H1 (cell line): ENCODE measurements around the gene ACAP1. TPM values are rescaled to one million over a fixed set of nuclear protein-coding genes. Genes with fewer than 3 reads are reported as not detected.

Source experiments
- CTCF ChIA-PET: fragments of 300-600 bp; sonication (Branson Sonifier 250); formaldehyde crosslinking; loops from one replicate; lab custom pipeline; 2021; ENCODE audit not compliant: partially characterized antibody; lab: Charles Lee
- POLR2A ChIA-PET: fragments of 300-600 bp; sonication (Branson Sonifier 250); formaldehyde crosslinking; loops from one replicate; lab custom pipeline; 2021; ENCODE audit warnings: inconsistent platforms; ENCODE audit not compliant: partially characterized antibody; lab: Charles Lee
- DNase-seq, 2 experiments: peaks; one replicate each; pipeline versions ENCODE4 v3.0.0 to v3.0.0-alpha.2; 2010 to 2022; ENCODE audit warnings: low spot score in 2 of 2, low read depth in 1 of 2, mixed read lengths in 1 of 2
- FAIRE-seq: peaks from 2 replicates; lab custom pipeline; 2011; peaks lifted over from hg19 to GRCh38; lab: Jason Lieb, UNC
- H2AFZ ChIP-seq: 2 replicates; pipeline ENCODE4 v1.8.1; 2012; ENCODE audit warnings: low read length, inconsistent platforms
- H2AK5ac ChIP-seq: 2 replicates; pipeline ENCODE4 v1.6.1; 2013; ENCODE audit warnings: low read depth, low read length
- H2BK120ac ChIP-seq: replicated peaks from 2 replicates; pipeline ENCODE3; 2013; ENCODE audit warnings: low read depth, low read length, inconsistent platforms
- H2BK12ac ChIP-seq: 2 replicates; pipeline ENCODE4 v1.6.1; 2013; ENCODE audit warnings: low read depth, low read length
- H2BK15ac ChIP-seq: 2 replicates; pipeline ENCODE4 v1.6.1; 2013; ENCODE audit warnings: low read length
- H2BK20ac ChIP-seq: 2 replicates; pipeline ENCODE4 v1.6.1; 2013; ENCODE audit warnings: low read length
- H2BK5ac ChIP-seq: 2 replicates; pipeline ENCODE4 v1.6.1; 2013; ENCODE audit warnings: low read depth, low read length
- H3K14ac ChIP-seq: 2 replicates; pipeline ENCODE4 v1.6.1; 2013; ENCODE audit warnings: inconsistent platforms; ENCODE audit not compliant: insufficient read length
- H3K18ac ChIP-seq: 2 replicates; pipeline ENCODE4 v1.6.1; 2013; ENCODE audit warnings: low read length; ENCODE audit errors: extremely low read depth
- H3K23ac ChIP-seq: 2 replicates; pipeline ENCODE4 v1.6.1; 2013; ENCODE audit warnings: inconsistent platforms; ENCODE audit not compliant: insufficient read length
- H3K23me2 ChIP-seq: 2 replicates; pipeline ENCODE4 v1.6.1; 2013; ENCODE audit warnings: low read depth, low read length
- H3K27ac ChIP-seq: 2 replicates; pipeline ENCODE4 v1.6.1; 2011; ENCODE audit warnings: low read depth, low read length, inconsistent platforms
- H3K27me3 ChIP-seq, 4 experiments: replicated peaks in 1 of 4; 1 replicate in 1 of 4; 2 replicates in 3 of 4; pipeline versions ENCODE4 v1.6.1 to v1.8.1; 2011 to 2013; ENCODE audit warnings: low read length in 3 of 4, mild to moderate bottlenecking in 3 of 4, inconsistent platforms in 2 of 4, mixed read lengths in 2 of 4, moderate library complexity in 1 of 4; ENCODE audit not compliant: control insufficient read depth in 3 of 4, insufficient read depth in 3 of 4; ENCODE audit errors: extremely low read depth in 1 of 4
- H3K36me3 ChIP-seq, 4 experiments: 2 replicates each; pipeline versions ENCODE4 v1.6.1 to v1.8.1; 2011 to 2013; ENCODE audit warnings: mild to moderate bottlenecking in 4 of 4, low read length in 3 of 4, moderate library complexity in 2 of 4, control low read depth in 1 of 4, inconsistent platforms in 1 of 4; ENCODE audit not compliant: insufficient read depth in 4 of 4, control insufficient read depth in 2 of 4
- H3K4ac ChIP-seq: replicated peaks from 2 replicates; pipeline ENCODE3; 2013; ENCODE audit warnings: low read length, low read depth, mixed read lengths, inconsistent platforms; ENCODE audit not compliant: insufficient read length
- H3K4me1 ChIP-seq, 4 experiments: replicated peaks in 1 of 4; 1 replicate in 1 of 4; 2 replicates in 3 of 4; pipeline versions ENCODE4 v1.6.1 to v1.8.1; 2011 to 2013; ENCODE audit warnings: low read length in 3 of 4, inconsistent platforms in 2 of 4, mixed read lengths in 1 of 4; ENCODE audit not compliant: insufficient read depth in 4 of 4, control insufficient read depth in 3 of 4
- H3K4me2 ChIP-seq, 2 experiments: 2 replicates each; pipeline versions ENCODE4 v1.6.1 to v1.8.1; 2011 to 2013; ENCODE audit warnings: low read depth in 2 of 2, low read length in 2 of 2, control low read depth in 1 of 2, inconsistent platforms in 1 of 2, mild to moderate bottlenecking in 1 of 2; ENCODE audit not compliant: insufficient read depth in 1 of 2
- H3K4me3 ChIP-seq, 4 experiments: fragments of 200-600, 300-600 bp in 1 of 4; sonication (generic), shearing (Covaris generic), sonication (Bioruptor Twin) in 1 of 4; 2 replicates each; pipeline versions ENCODE4 v1.5.1 to v1.8.1; 2011 to 2016; ENCODE audit warnings: low read length in 4 of 4, low read depth in 3 of 4, control low read depth in 2 of 4, inconsistent platforms in 2 of 4, mild to moderate bottlenecking in 2 of 4, mixed read lengths in 1 of 4, moderate library complexity in 1 of 4; ENCODE audit not compliant: insufficient read depth in 2 of 4; ENCODE audit errors: extremely low read depth in 1 of 4
- H3K56ac ChIP-seq: replicated peaks from 2 replicates; pipeline ENCODE3; 2013; ENCODE audit warnings: low read depth, mild to moderate bottlenecking, mixed read lengths, low read length, inconsistent platforms; ENCODE audit not compliant: insufficient read length
- H3K79me1 ChIP-seq: 2 replicates; pipeline ENCODE4 v1.6.1; 2013; ENCODE audit warnings: low read depth, low read length, control low read depth
- H3K79me2 ChIP-seq, 2 experiments: 2 replicates each; pipeline versions ENCODE4 v1.6.1 to v1.8.1; 2012 to 2013; ENCODE audit warnings: low read length in 2 of 2, mild to moderate bottlenecking in 2 of 2, inconsistent platforms in 1 of 2; ENCODE audit not compliant: insufficient read depth in 2 of 2, control insufficient read depth in 1 of 2
- H3K9ac ChIP-seq, 4 experiments: replicated peaks in 1 of 4; 1 replicate in 1 of 4; 2 replicates in 3 of 4; pipeline versions ENCODE4 v1.6.1 to v1.8.1; 2011 to 2013; ENCODE audit warnings: low read depth in 3 of 4, low read length in 3 of 4, control low read depth in 2 of 4, mild to moderate bottlenecking in 2 of 4, moderate library complexity in 2 of 4, inconsistent platforms in 1 of 4; ENCODE audit errors: extremely low read depth in 1 of 4
- H3K9me3 ChIP-seq, 2 experiments: 2 replicates each; pipeline versions ENCODE4 v1.6.1 to v1.8.1; 2012 to 2013; ENCODE audit warnings: mild to moderate bottlenecking in 2 of 2, moderate library complexity in 2 of 2, control low read depth in 1 of 2, inconsistent platforms in 1 of 2, low read depth in 1 of 2, low read length in 1 of 2, mixed read lengths in 1 of 2; ENCODE audit not compliant: insufficient read depth in 2 of 2
- H4K20me1 ChIP-seq, 2 experiments: replicated peaks in 1 of 2; 2 replicates each; pipeline versions ENCODE3 to v1.8.1; 2011 to 2013; ENCODE audit warnings: inconsistent platforms in 2 of 2, low read length in 2 of 2, mild to moderate bottlenecking in 1 of 2; ENCODE audit not compliant: insufficient read depth in 2 of 2, control insufficient read depth in 1 of 2
- H4K5ac ChIP-seq: 2 replicates; pipeline ENCODE4 v1.6.1; 2013; ENCODE audit warnings: low read length, low read depth, mixed read lengths, inconsistent platforms; ENCODE audit not compliant: insufficient read length
- H4K8ac ChIP-seq: 2 replicates; pipeline ENCODE4 v1.8.0; 2013; ENCODE audit warnings: mild to moderate bottlenecking, moderate library complexity, low read length, inconsistent platforms; ENCODE audit not compliant: insufficient read depth; ENCODE audit errors: extremely low read depth
- H4K91ac ChIP-seq: replicated peaks from 2 replicates; pipeline ENCODE3; 2013; ENCODE audit warnings: low read length, mixed read lengths, inconsistent platforms; ENCODE audit not compliant: insufficient read length
- CHD2 ChIP-seq: IDR thresholded peaks from 2 replicates; pipeline ENCODE4 v1.6.1; 2012; ENCODE audit warnings: low read length, improper control_type of control experiment
- KDM1A ChIP-seq: fragments of 200-600, 300-600 bp; sonication (generic); IDR thresholded peaks from 2 replicates; pipeline ENCODE4 v1.7.1; 2016; ENCODE audit warnings: mild to moderate bottlenecking, low read length, borderline replicate concordance
- NANOG ChIP-seq: IDR thresholded peaks from 2 replicates; pipeline ENCODE4 v1.6.1; 2011; ENCODE audit warnings: low read length, low read depth, mild to moderate bottlenecking, inconsistent platforms; ENCODE audit not compliant: insufficient read depth, poor library complexity, severe bottlenecking
- SUZ12 ChIP-seq: fragments of 200-600 bp; sonication (generic); IDR thresholded peaks from 2 replicates; pipeline ENCODE4 v1.6.1; 2012; ENCODE audit warnings: mild to moderate bottlenecking, inconsistent platforms, low read length, moderate library complexity, mixed read lengths
- TEAD4 ChIP-seq: IDR thresholded peaks from 2 replicates; pipeline ENCODE4 v1.6.1; 2012; ENCODE audit warnings: low read depth, low read length, inconsistent platforms, mixed read lengths
- WGBS, 2 experiments: shearing (Covaris generic) in 1 of 2; methylation state at CpG; one replicate each; pipeline versions ENCODE4 v1.1.6 to v1.1.7; 2013 to 2015; ENCODE audit warnings: low lambda C conversion rate in 2 of 2, mixed read lengths in 2 of 2, inconsistent platforms in 1 of 2, low coverage in 1 of 2, missing lambda C conversion rate in 1 of 2; ENCODE audit not compliant: insufficient replicate concordance in 2 of 2, insufficient coverage in 1 of 2, insufficient read length in 1 of 2; ENCODE audit errors: extremely low coverage in 1 of 2, missing lambda C conversion rate in 1 of 2; 5-methylcytosine and 5-hydroxymethylcytosine counted together
- polyA plus RNA-seq, 7 experiments: library from polyadenylated mRNA; depleted of rRNA in 3 of 7; stranded (reverse) in 5 of 7; unstranded in 2 of 7; fragments of >200 nt in 5 of 7; fragments of 200-250 nt in 2 of 7; gene quantifications; 1 replicate in 5 of 7; 2 replicates in 1 of 7; 4 replicates in 1 of 7; pipeline versions ENCODE4 v1.2.1 to v1.2.3, GENCODE V29; 2011 to 2013; ENCODE audit warnings: missing spikeins in 2 of 7, mixed read lengths in 2 of 7
- total RNA-seq: library from RNA; stranded (reverse); fragmentation: NEBNext Ultra II Directional; extraction: Animal tissue kit (Norgen Biotek cat#: 25700); gene quantifications from 2 replicates; pipeline ENCODE4 v1.2.1, GENCODE V29; 2021

The ACAP1 gene
- total and polyA plus RNA-seq, 2 of the 8 experiments (the other 6 are each of a cell fraction or from before 2014, with no cell fraction given), result 11.9 to 45.1 TPM

DNA sequence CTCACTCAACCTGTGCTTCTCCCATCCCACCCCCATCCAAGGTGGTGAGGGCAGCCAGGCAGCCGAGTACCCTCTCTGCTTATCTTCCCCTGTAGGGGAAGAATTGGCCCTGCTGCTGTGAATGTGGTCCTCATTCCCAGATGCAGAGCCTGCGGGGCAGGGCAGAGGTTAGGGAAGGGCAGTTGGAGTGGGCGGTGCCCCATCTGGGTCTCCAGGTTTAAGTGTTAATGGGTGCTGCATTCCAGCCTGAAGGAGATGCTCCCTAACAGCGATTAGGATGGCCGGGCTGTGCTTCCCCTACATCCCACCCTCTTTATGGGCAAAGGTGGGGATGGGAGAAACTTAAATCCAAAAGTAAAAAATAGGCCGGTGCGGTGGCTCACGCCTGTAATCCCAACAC, 30.8 kb downstream of the ACAP1 start:
- peak overlapping the region in 1 of 4 experiments; percentile 32; a peak in 1 of 7 replicates for H3K9ac ChIP-seq
- no peak overlapping the region for H2BK5ac ChIP-seq
- ChIA-PET CTCF (interaction anchor here (1.0 to 1.1 kb wide), 2 partner anchors 11 to 19 kb away, joined by 3 read pairs; no protein-coding TSS in a partner anchor), POLR2A (interaction anchor here (0.8 to 2.7 kb wide), 3 partner anchors 12 to 214 kb away, joined by 3 to 10 read pairs (median 3); partner anchors contain the start of gene TMEM95)
- no peak for FAIRE-seq
- H2BK20ac ChIP-seq, result no peak overlapping the region
- TF ChIP-seq CHD2 (no peak), SUZ12 (no peak), KDM1A (no peak), NANOG (no peak), TEAD4 (peak; percentile 54; the same call in 1 of the 2 replicates)
- H3K4me1 ChIP-seq, result peaks cover 0 to 11% (median 4%) of the 10 kb centered on the region in 4 experiments; a peak in 5 of 7 replicates
- H4K91ac ChIP-seq, result no peak overlapping the region
- H2BK12ac ChIP-seq, result peak overlapping the region; percentile 27; the same call in 1 of the 2 replicates
- H3K9me3 ChIP-seq, result no peaks in the 10 kb centered on the region
- H3K79me1 ChIP-seq, result no peaks in the 10 kb centered on the region
- H3K56ac ChIP-seq, result no peak overlapping the region
- H3K36me3 ChIP-seq, result no peaks in the 10 kb centered on the region
- no peak overlapping the region for H2AK5ac ChIP-seq
- no peaks in the 10 kb centered on the region for H4K20me1 ChIP-seq
- peak overlapping the region; percentile 69 for H3K4ac ChIP-seq
- H3K14ac ChIP-seq, result no peak overlapping the region
- no peak overlapping the region for H3K23ac ChIP-seq
- no peaks in the 10 kb centered on the region for H3K79me2 ChIP-seq
- no peak overlapping the region for H3K4me3 ChIP-seq
- H3K27ac ChIP-seq, result no peak overlapping the region
- no peak overlapping the region for H2AFZ ChIP-seq
- 63% methylated on average over 7 of the region's 8 CpGs; no CpG with 5 or more reads in 1 of the 2 experiments for WGBS, 2 experiments
- H3K18ac ChIP-seq, result no peak overlapping the region; the same call in 1 of the 2 replicates
- 0 out of 2 replicates have a peak overlapping the region, but pooled peaks have one; percentile 68 for H4K8ac ChIP-seq
- H2BK15ac ChIP-seq, result no peak overlapping the region
- H2BK120ac ChIP-seq, result no peak overlapping the region
- no peak for DNase-seq
- no peaks in the 10 kb centered on the region for H3K23me2 ChIP-seq
- H3K4me2 ChIP-seq, result no peak overlapping the region
- H4K5ac ChIP-seq, result no peak overlapping the region
- H3K27me3 ChIP-seq, result no peaks in the 10 kb centered on the region
